Urinary bladder (tissue), 4 donors: ENCODE results near the gene ZBTB8OS. TPM values are rescaled to one million over a fixed set of nuclear protein-coding genes. Genes with fewer than 3 reads are reported as not detected.
"Not testable (repeated sequence)": the region's sequence is repeated elsewhere in the genome, so short reads cannot be mapped to it uniquely, and the experiment has no call there.

Experiments used
- DNase-seq: peaks from one replicate; pipeline ENCODE4 v3.0.0-alpha.2; 2015; ENCODE audit errors: extremely low spot score
- H3K27ac ChIP-seq: one replicate; pipeline ENCODE4 v1.5.1; 2013; ENCODE audit warnings: low read depth, mild to moderate bottlenecking, moderate library complexity
- H3K36me3 ChIP-seq: one replicate; pipeline ENCODE4 v1.6.1; 2013; ENCODE audit warnings: mild to moderate bottlenecking, moderate library complexity; ENCODE audit not compliant: insufficient read depth
- H3K4me1 ChIP-seq: one replicate; pipeline ENCODE4 v1.6.1; 2013; ENCODE audit warnings: mild to moderate bottlenecking, moderate library complexity; ENCODE audit not compliant: insufficient read depth
- H3K4me3 ChIP-seq: one replicate; pipeline ENCODE4 v1.5.1; 2013; ENCODE audit warnings: low read depth, low read length
- WGBS: extraction: QIAGEN DNeasy Blood & Tissue Kit; methylation state at CpG from one replicate; pipeline ENCODE4 v1.1.7; 2013; 5-methylcytosine and 5-hydroxymethylcytosine counted together
- polyA plus RNA-seq: library from polyadenylated mRNA; stranded (reverse); fragments of 200-250 nt; gene quantifications from one replicate; pipeline ENCODE4 v1.2.3, GENCODE V29; 2013
- total RNA-seq: library from RNA; depleted of rRNA; stranded (reverse); fragments of >200 nt; gene quantifications from one replicate; pipeline ENCODE4 v1.2.3, GENCODE V29; 2014
- donor health status: healthy with polysubstance abuse.
- donor health status: healthy.

The ZBTB8OS gene
- total and polyA plus RNA-seq, 2 donors, result 33.9 to 37.4 TPM

DNA sequence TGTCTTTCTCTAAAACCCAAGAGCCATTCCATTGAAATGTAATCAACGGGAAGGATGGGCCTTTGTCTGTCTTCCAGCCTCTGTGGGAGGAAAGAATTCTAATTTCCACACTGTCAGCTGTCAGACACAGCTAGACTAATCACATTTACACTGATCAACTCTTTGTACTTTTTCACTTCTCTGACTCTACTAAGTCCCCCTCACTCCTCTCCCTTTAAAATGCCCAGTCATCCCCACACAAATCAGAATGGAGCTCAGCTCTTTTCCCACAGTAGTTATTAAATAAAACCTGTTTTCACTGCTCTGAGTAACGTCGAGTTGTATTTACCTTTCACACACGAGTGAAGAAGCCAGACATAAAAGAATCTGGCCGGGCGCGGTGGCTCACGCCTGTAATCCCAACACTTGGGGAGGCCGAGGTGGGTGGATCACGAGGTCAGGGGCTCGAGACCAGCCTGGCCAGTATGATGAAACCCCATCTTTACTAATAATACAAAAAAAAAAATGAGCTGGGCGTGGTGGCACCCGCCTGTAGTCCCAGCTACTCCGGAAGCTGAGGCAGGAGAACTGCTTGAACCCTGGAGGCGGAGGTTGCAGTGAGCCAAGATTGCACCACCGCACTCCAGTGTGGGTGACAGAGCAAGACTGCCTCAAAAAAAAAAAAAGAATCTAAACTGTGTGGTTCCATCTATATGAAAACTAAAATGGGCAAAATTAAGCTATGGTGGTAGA, 13.3 kb downstream of the ZBTB8OS start:
- DNase-seq, result no peak
- Histone ChIP-seq H3K4me3 (no peak overlapping the region), H3K36me3 (no peaks in the 10 kb centered on the region), H3K27ac (no peak overlapping the region), H3K4me1 (no peaks in the 10 kb centered on the region)
- 79% methylated on average over 16 of the region's 16 CpGs for WGBS

DNA sequence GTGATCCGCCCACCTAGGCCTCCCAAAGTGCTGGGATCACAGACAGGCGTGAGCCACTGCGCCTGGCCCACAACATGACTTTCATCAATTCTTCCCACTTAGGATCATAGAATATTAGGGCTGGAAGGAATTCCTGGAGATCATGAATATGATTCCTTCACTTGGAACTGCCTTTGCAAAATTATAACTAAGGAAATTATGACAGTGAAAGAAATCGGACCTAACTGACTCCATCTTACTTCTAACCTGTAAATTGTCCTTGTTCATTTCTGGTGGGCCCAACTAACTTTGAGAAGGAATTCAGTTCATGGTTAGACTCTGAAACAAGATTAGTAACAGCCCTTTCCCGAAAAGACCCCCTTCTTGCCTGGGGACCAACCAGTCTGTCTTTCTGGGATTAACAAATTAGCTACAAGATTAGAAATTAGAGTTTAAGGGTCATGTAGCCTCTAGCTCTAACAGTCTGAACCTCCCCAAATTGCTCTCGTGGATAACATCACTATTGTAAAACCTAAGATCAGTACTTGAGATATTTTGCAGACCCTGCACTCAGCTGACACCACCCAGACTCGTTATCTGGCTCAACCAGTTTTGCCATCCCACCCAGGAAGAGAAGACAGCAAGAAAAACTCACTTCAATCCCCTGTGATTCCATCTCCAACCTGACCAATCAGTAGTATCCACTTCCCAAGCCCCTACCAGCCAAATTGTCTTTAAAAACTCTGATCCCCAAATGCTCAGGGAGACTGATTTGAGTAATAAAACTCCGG, 14.7 kb downstream of the ZBTB8OS start:
- Histone ChIP-seq H3K27ac (no peak overlapping the region), H3K36me3 (no peaks in the 10 kb centered on the region), H3K4me3 (no peak overlapping the region), H3K4me1 (no peaks in the 10 kb centered on the region)
- no peak for DNase-seq
- 89% methylated on average over 8 of the region's 8 CpGs for WGBS

- no peaks in the 10 kb centered on the region for H3K4me1 ChIP-seq
- DNase-seq, result no peak
- no peaks in the 10 kb centered on the region for H3K36me3 ChIP-seq
- no peak overlapping the region for H3K27ac ChIP-seq
- H3K4me3 ChIP-seq, result no peak overlapping the region
- 75% methylated on average over 2 of the region's 2 CpGs for WGBS
These were observed 17.5 kb downstream of the ZBTB8OS start for GRCh38 chr1:32632829-32633228.

DNA sequence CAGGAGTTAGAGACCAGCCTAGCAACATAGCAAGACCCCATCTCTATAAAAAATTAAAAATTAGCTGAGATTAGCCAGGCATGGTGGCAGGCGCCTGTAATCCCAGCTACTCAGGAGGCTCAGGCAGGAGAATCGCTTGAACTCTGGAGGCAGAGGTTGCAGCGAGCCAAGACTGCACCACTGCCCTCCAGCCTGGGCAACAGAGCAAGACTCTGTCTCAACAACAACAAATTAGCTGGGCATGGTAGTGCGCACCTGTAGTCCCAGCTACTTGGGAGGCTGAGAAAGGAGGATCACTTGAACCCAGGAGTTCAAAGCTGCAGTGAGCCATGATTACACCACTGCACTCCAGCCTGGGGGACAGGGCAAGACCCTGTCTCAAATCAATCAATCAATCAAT, 20.2 kb downstream of the ZBTB8OS start:
- H3K36me3 ChIP-seq, result not testable (repeated sequence)

GRCh38 chr1:32627596-32628162, 22.7 kb downstream of the ZBTB8OS start:
- Histone ChIP-seq H3K4me3 (no peak overlapping the region), H3K27ac (no peak overlapping the region), H3K36me3 (no peaks in the 10 kb centered on the region), H3K4me1 (no peaks in the 10 kb centered on the region)
- 80% methylated on average over 11 of the region's 11 CpGs for WGBS
- no peak for DNase-seq

More for the DNA sequence above, 20.2 kb downstream of the ZBTB8OS start:
- not testable (repeated sequence) for DNase-seq, H3K27ac ChIP-seq, H3K4me1 ChIP-seq, H3K4me3 ChIP-seq
- WGBS, result 98% methylated on average over 4 of the region's 4 CpGs

GRCh38 chr1:32626176-32626575, 24.2 kb downstream of the ZBTB8OS start:
- 91% methylated on average over 1 of the region's 1 CpG for WGBS
- no peak overlapping the region for H3K27ac ChIP-seq
- H3K4me1 ChIP-seq, result no peaks in the 10 kb centered on the region
- no peak for DNase-seq
- no peaks in the 10 kb centered on the region for H3K36me3 ChIP-seq
- no peak overlapping the region for H3K4me3 ChIP-seq

GRCh38 chr1:32623775-32624174, 26.6 kb downstream of the ZBTB8OS start:
- DNase-seq, result no peak
- H3K27ac ChIP-seq, result no peak overlapping the region
- H3K4me3 ChIP-seq, result no peak overlapping the region
- H3K36me3 ChIP-seq, result no peaks in the 10 kb centered on the region
- WGBS, result 78% methylated on average over 5 of the region's 5 CpGs
- H3K4me1 ChIP-seq, result no peaks in the 10 kb centered on the region

DNA sequence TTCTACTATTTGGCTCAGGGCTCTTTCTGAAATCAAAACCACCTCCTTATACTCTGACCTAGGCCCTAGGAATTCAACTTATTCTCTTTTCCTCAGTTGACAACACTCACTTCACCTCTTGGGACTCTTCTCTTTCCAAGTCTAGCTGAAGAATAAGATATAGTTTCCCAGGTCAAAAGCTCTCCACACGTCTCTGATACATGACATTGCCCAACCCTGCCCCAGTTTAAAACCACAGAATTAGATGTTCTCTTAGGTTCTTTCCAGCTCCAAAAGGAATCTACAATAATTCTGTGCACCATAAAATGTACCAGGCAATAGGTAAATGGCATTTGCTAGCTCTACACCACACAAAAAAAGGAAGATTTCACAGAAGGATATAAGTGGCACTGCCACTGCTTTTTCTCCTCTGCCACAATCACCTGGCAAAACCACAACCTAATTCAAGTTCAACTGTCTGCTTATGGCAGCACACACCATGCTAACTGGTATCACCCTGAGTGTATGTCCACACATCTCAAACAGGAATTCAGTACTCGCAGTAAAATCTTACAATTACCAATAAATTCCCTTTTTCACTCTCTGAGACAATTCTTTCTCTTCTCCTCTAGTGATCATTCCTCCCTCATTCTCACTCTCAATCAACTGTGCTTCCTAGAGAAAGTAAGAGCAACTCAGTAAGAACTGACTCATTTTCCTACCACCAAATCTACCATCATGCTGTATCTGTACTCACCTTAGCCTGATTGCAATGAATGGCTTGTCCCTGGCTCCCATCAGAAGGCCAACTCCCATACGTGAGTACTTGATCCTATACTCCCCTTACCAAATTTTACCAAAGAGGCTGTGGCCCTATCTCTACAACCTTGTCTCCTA, 27.3 kb downstream of the ZBTB8OS start:
- Histone ChIP-seq H3K36me3 (no peaks in the 10 kb centered on the region), H3K4me3 (no peak overlapping the region), H3K27ac (no peak overlapping the region), H3K4me1 (no peaks in the 10 kb centered on the region)
- no peak for DNase-seq
- 77% methylated on average over 3 of the region's 3 CpGs for WGBS

DNA sequence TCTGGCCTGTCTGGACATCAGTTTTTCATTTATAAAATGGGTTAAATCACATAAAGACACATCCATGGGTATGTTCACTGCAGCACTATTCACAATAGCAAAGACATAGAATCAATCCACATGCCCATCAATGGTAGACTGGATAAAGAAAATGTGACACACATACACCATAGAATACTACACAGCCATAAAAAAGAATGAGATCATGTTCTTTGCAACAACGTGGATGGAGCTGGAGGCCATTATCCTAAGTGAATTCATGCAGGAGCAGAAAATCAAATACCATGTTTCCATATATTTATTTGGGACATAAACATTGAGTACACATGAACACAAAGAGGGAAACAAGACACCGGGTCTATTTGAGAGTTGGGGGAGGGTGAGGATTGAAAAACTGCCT, 28.1 kb downstream of the ZBTB8OS start:
- H3K4me1 ChIP-seq, result no peaks in the 10 kb centered on the region
- DNase-seq, result no peak
- no peaks in the 10 kb centered on the region for H3K36me3 ChIP-seq
- H3K4me3 ChIP-seq, result no peak overlapping the region
- H3K27ac ChIP-seq, result no peak overlapping the region
- 93% methylated on average over 2 of the region's 2 CpGs for WGBS

DNA sequence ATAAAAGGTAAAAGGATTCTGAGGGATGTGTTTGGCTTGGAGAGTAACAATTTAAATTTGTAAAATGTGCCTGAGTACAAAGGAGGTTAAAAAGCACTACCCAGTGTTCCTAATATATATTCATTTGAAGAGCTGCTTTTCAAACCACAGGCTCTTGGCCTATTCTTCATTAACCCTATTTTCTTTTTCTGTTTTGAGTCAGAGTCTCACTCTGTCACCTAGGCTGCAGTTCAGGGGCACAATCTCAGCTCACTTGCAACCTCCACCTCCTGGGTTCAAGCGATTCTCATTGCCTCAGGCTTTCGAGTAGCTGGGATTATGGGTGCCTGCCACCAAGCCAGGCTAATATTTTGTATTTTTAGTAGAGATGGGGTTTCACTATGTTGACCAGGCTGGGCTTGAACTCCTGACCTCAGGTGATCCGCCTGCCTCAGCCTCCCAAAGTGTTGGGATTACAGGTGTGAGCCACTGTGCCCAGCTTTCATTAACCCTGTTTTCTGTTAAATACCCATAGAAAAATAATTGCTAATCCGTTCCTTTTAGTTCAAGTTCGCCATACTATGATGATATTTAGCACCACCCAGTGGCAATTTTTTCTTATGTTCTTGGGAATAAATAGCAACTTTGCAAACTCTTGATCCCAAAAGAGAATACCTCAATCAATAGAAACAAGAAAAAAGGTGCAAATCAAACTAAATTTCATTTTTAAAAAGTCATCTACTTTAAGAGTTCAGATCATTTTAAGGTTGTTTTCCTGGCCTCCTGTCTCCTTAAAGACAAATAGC, 30.5 kb downstream of the ZBTB8OS start:
- no peaks in the 10 kb centered on the region for H3K4me1 ChIP-seq
- WGBS, result 55% methylated on average over 5 of the region's 5 CpGs
- no peak overlapping the region for H3K27ac ChIP-seq
- no peaks in the 10 kb centered on the region for H3K36me3 ChIP-seq
- no peak overlapping the region for H3K4me3 ChIP-seq
- no peak for DNase-seq

DNA sequence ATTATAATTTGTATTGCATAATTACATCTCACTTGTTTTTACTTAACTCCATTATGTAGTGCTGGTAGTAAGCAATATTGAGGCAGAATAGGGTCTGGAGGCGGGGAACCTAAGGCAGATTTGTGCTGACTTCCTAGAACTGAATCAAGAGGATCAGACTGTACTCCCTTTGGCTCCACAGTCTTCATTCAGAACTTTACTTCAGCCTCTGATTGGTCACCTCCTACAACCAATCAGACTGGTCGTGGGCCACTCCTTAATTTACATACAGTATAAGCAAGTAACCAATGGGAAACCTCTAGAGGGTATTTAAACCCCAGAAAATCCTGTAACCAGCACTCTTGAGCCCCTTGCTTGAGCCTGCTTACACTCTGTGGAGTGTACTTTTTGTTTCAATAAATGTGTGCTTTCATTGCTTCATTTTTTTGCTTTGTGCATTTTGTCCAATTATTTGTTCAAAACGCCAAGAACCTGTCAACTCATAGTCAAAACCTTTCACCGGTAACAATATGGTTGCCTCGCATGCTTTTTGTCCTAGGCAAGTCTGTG, 31.6 kb downstream of the ZBTB8OS start:
- H3K36me3 ChIP-seq, result no peaks in the 10 kb centered on the region
- no peaks in the 10 kb centered on the region for H3K4me1 ChIP-seq
- H3K4me3 ChIP-seq, result no peak overlapping the region
- DNase-seq, result no peak
- H3K27ac ChIP-seq, result no peak overlapping the region
- 97% methylated on average over 5 of the region's 5 CpGs for WGBS

DNA sequence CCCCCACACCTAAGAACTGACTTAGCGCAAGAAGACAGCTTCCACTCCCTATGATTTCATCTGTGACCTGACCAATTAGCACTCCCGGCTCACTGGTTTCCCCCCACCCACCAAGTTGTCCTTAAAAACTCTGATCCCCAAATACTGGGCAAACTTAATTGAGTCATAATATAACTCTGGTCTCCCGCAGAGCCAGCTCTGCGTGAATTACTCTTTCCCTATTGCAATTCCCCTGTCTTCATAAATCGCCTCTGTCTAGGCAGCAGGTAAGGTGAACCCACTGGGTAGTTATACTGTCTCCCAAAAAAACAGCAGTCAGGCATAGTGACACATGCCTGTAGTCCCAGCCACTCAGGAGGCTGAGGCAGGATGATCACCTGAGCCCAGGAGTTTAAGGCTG, 36.9 kb downstream of the ZBTB8OS start:
- WGBS, result 73% methylated on average over 5 of the region's 5 CpGs
- no peaks in the 10 kb centered on the region for H3K4me1 ChIP-seq
- no peaks in the 10 kb centered on the region for H3K36me3 ChIP-seq
- no peak overlapping the region for H3K4me3 ChIP-seq
- DNase-seq, result no peak
- no peak overlapping the region for H3K27ac ChIP-seq
